Smooth muscle cell (in vitro differentiated cells): ENCODE data around the gene PAPSS2. TPM values are rescaled to one million over a fixed set of nuclear protein-coding genes. Genes with fewer than 3 reads are reported as not detected.

Experiments
- DNase-seq: peaks from one replicate; lab custom pipeline; 2025; ENCODE audit not compliant: unreplicated experiment; lab: John Stamatoyannopoulos, UW
- H2AFZ ChIP-seq: fragments of 200-600 bp; sonication (generic); 2 replicates; pipeline ENCODE4 v1.6.0; 2016; ENCODE audit warnings: antibody characterized with exemption, low read depth, mild to moderate bottlenecking
- H3F3A ChIP-seq: fragments of 200-600 bp; sonication (generic); 2 replicates; pipeline ENCODE4 v1.6.0; 2017; ENCODE audit warnings: antibody characterized with exemption, low read depth
- H3K27ac ChIP-seq: fragments of 200-600 bp; sonication (generic); 2 replicates; pipeline ENCODE4 v1.5.1; 2016; ENCODE audit warnings: low read depth, mild to moderate bottlenecking
- H3K27me3 ChIP-seq: fragments of 200-600 bp; sonication (generic); 2 replicates; pipeline ENCODE4 v1.6.1; 2016; ENCODE audit warnings: low read depth, mild to moderate bottlenecking
- H3K36me3 ChIP-seq: fragments of 200-600 bp; sonication (generic); 2 replicates; pipeline ENCODE4 v1.5.1; 2016; ENCODE audit warnings: low read depth
- H3K4me1 ChIP-seq: fragments of 200-600 bp; sonication (generic); 2 replicates; pipeline ENCODE4 v1.5.1; 2016; ENCODE audit warnings: low read depth
- H3K4me2 ChIP-seq: fragments of 200-600 bp; sonication (generic); 2 replicates; pipeline ENCODE4 v1.6.0; 2016; ENCODE audit warnings: mild to moderate bottlenecking
- H3K4me3 ChIP-seq: fragments of 200-600 bp; sonication (generic); 2 replicates; pipeline ENCODE4 v1.5.1; 2016; ENCODE audit warnings: mild to moderate bottlenecking
- H3K79me2 ChIP-seq: fragments of 200-600 bp; sonication (generic); 2 replicates; pipeline ENCODE4 v1.6.0; 2016; ENCODE audit warnings: low read depth, mild to moderate bottlenecking
- H3K9ac ChIP-seq: fragments of 200-600 bp; sonication (generic); 2 replicates; pipeline ENCODE4 v1.6.0; 2016; ENCODE audit warnings: low read depth
- H3K9me3 ChIP-seq: fragments of 200-600 bp; sonication (generic); replicated peaks from 2 replicates; pipeline ENCODE4 v1.5.1; 2016; ENCODE audit warnings: low read depth
- H4K20me1 ChIP-seq: fragments of 200-600 bp; sonication (generic); 2 replicates; pipeline ENCODE4 v1.6.0; 2016; ENCODE audit warnings: low read depth
- WGBS: methylation state at CpG from one replicate; pipeline ENCODE4 v1.1.7; 2016; ENCODE audit warnings: low lambda C conversion rate; 5-methylcytosine and 5-hydroxymethylcytosine counted together
- polyA plus RNA-seq: library from polyadenylated mRNA; unstranded; fragments of >200 nt; fragmentation: Nextera tagmentation; extraction: Ambion mirVana; gene quantifications from 2 replicates; pipeline ENCODE4 v1.2.1, GENCODE V29; 2016
- total RNA-seq: library from RNA; depleted of rRNA; stranded (reverse); fragments of >200 nt; gene quantifications from 2 replicates; pipeline ENCODE4 v1.2.3, GENCODE V29; 2014
- TF ChIP-seq, protein P1 (sequence below): fragments of 200-600 bp; sonication (generic); IDR thresholded peaks from 2 replicates; pipeline ENCODE4 v1.5.1; 2017; ENCODE audit warnings: borderline replicate concordance, mild to moderate bottlenecking, antibody characterized with exemption; ENCODE audit not compliant: insufficient read depth, poor library complexity, severe bottlenecking

PAPSS2 gene
- total and polyA plus RNA-seq, 2 experiments from 2014 or later, result 96.1 to 105 TPM

DNA sequence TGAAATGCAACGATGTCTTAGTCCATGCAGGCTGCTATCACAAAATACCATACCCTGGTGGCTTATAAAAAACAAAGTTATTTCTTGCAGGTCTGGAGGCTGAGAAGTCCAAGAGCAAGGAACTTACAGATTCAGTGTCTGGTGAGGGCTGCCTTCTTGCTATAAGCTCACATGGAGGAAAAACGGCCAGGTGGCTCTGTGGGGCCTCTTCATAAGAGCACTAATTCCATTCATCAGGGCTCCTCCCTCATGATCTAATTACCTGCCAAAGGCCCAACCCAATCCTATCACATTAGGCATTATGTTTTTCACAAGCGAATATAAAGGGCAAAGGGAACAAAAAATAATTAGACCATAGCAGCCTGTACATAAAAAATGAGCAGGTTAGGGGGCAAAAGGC lies 35.4 kb downstream of the PAPSS2 start:
- WGBS, result 91% methylated on average over 3 of the region's 3 CpGs
- TF ChIP-seq, protein P1, sequence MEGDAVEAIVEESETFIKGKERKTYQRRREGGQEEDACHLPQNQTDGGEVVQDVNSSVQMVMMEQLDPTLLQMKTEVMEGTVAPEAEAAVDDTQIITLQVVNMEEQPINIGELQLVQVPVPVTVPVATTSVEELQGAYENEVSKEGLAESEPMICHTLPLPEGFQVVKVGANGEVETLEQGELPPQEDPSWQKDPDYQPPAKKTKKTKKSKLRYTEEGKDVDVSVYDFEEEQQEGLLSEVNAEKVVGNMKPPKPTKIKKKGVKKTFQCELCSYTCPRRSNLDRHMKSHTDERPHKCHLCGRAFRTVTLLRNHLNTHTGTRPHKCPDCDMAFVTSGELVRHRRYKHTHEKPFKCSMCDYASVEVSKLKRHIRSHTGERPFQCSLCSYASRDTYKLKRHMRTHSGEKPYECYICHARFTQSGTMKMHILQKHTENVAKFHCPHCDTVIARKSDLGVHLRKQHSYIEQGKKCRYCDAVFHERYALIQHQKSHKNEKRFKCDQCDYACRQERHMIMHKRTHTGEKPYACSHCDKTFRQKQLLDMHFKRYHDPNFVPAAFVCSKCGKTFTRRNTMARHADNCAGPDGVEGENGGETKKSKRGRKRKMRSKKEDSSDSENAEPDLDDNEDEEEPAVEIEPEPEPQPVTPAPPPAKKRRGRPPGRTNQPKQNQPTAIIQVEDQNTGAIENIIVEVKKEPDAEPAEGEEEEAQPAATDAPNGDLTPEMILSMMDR, result no peak
- H3K9me3 ChIP-seq, result no peaks in the 10 kb centered on the region
- peaks cover 97% of the 10 kb centered on the region for H4K20me1 ChIP-seq
- H3K9ac ChIP-seq, result no peak overlapping the region
- peaks cover 37% of the 10 kb centered on the region for H3K79me2 ChIP-seq
- H3K36me3 ChIP-seq, result no peaks in the 10 kb centered on the region
- H3K27me3 ChIP-seq, result no peaks in the 10 kb centered on the region
- no peaks in the 10 kb centered on the region for H3K4me1 ChIP-seq
- no peak overlapping the region for H2AFZ ChIP-seq
- H3K4me3 ChIP-seq, result no peak overlapping the region
- no peak overlapping the region for H3K27ac ChIP-seq
- no peak overlapping the region for H3K4me2 ChIP-seq
- DNase-seq, result no peak
- no peaks in the 10 kb centered on the region for H3F3A ChIP-seq

DNA sequence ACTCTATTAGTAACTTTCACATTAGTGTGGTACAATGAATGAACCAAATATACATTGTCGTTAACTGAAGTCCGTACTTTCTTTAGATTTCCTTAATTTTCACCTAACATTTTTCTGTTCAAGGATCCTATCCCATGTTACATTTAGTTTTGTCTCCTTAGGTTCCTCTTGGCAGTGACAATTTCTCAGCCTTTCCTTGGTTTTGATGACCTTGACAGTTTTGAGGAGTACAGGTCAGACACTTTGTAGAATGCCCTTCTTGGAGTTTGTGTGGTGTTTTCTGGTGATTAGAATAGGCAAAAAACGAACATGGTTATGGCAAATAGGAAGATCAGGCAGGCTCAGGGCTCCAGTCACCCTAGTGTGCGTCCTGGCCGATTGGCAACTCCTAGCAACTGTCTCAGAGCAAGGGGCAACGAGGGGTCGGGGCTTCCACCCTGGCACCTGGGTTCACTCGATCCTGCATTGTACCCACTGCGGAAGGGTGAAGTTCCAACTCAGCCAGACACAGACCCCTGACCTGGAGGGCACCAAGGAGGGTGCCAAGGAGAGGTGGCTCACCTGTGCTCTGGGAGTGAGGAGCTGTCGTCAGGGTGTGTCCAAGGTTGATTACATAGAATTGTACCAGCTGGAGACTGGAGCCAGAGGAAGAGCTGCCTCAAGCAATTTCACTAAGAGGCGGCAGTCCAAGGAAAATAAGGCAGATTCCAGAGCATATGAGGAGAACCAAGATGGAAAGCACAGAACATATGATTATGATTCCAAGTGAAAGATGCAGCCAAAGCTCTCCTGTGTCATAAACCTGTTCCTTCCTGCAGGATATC lies 37.5 kb downstream of the PAPSS2 start:
- Histone ChIP-seq H3F3A (no peaks in the 10 kb centered on the region), H3K27ac (no peak overlapping the region), H3K4me2 (no peak overlapping the region), H3K4me3 (no peak overlapping the region), H3K36me3 (no peaks in the 10 kb centered on the region), H4K20me1 (peaks cover 93% of the 10 kb centered on the region), H3K27me3 (no peaks in the 10 kb centered on the region), H3K79me2 (peaks cover 40% of the 10 kb centered on the region), H3K9ac (no peak overlapping the region), H3K9me3 (no peaks in the 10 kb centered on the region), H2AFZ (no peak overlapping the region), H3K4me1 (no peaks in the 10 kb centered on the region)
- no peak for DNase-seq
- TF ChIP-seq, protein P1, result no peak
- 91% methylated on average over 11 of the region's 11 CpGs for WGBS

DNA sequence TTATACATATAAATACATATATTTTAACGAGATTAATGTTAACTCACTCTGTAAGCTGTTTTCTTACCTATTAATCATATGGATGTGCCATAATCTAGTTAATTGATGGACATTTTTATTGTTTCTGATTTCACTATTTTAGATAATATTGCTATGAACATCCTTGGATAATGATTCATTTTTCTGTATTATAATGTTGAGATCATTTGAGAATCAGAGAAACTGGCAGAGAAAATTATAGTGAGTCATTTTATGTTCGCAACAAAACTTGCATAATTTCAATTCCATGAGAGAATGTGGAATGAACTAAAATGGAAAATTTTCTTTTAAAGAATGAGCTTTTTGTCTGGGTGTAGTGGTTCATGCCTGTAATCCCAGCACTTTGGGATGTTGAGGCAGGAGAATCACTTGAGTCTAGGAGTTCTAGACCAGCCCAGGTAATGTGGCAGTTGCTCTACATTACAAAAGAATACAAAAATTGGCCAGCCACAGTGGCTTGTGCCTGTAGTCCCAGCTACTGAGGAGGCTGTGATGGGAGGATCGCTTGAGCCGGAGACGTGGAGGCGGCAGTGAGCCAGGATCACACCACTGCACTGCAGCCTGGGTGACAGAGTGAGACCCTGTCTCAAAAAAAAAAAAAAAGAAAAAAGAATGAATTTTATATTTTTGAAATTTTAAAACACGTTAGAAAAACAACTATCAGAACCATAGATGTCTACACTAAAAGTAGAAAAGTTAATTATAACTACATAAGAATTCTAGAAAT lies 40.5 kb downstream of the PAPSS2 start:
- Histone ChIP-seq H3K27ac (no peak overlapping the region), H2AFZ (no peak overlapping the region), H3K9ac (no peak overlapping the region), H3K27me3 (no peaks in the 10 kb centered on the region), H4K20me1 (peaks cover 90% of the 10 kb centered on the region), H3F3A (no peaks in the 10 kb centered on the region), H3K36me3 (no peaks in the 10 kb centered on the region), H3K4me2 (no peak overlapping the region), H3K4me1 (no peaks in the 10 kb centered on the region), H3K9me3 (no peaks in the 10 kb centered on the region), H3K4me3 (no peak overlapping the region), H3K79me2 (peaks cover 31% of the 10 kb centered on the region)
- DNase-seq, result no peak
- TF ChIP-seq, protein P1, result no peak
- WGBS, result 87% methylated on average over 7 of the region's 7 CpGs
